Measurements from ENCODE around the gene RAB3D.

RAB3D gene

DNA sequence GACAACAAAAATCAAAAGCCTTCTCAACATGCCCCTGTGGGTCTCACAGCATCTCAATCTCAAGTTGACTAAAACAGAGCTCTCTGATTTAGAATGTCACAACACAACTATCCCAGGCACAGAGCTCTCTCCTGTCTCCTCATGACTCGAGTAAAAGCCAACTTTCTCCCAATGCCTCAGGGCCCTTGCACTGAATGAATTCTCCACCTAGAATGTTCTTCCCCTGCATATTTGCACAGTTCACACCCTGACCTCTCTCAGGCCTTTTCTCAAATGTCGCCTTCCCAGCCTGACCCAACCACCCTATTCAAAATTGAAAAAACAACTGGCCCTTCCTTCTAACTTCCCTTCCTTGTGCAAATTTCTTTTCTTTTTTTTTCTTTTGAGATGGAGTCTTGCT is 31.3 kb upstream of the RAB3D start:
- DNase-seq (ENCODE audit: low spot score): no peak
- POLR2A ChIA-PET (ENCODE audit: low non-redundant PET): no interaction called here
- TF ChIP-seq CTCF (conservative IDR thresholded peaks at IDR 0.05; ENCODE audit: low read depth): no peak
- CTCF ChIA-PET: interaction anchor here (0.6 kb wide), 1 partner anchor 11 kb away, joined by 3 read pairs; no protein-coding TSS in a partner anchor
- H3K27ac ChIP-seq: no peak overlapping the region

DNA sequence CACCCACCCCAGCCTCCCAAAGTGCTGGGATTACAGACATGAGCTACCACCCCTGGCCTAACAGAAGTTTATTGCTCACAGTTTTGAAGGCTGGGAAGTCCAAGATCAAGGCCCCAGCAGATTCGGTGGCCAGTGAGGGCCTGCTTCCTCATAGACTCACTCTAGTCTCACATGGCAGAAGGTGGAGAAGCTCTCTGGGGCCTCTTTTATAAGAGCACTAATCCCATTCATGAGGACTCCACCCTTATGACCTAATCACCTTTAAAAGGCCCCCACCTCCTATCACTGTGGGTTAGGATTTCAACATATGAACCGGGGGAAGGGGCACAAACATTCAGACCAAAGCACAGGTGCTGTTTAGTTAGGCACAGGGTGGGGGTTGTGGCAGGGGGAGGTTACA is 28.1 kb upstream of the RAB3D start:
- DNase-seq (ENCODE audit: low spot score): no peak
- ChIA-PET CTCF (interaction anchor here (1.1 kb wide), 1 partner anchor 10 kb away, joined by 3 read pairs; no protein-coding TSS in a partner anchor), POLR2A (ENCODE audit: low non-redundant PET) (no interaction called here)
- 0 out of 2 replicates have a peak overlapping the region, but pooled peaks have one; percentile 9 for H3K27ac ChIP-seq
- TF ChIP-seq CTCF (conservative IDR thresholded peaks at IDR 0.05; ENCODE audit: low read depth): no peak

- ChIA-PET CTCF (no interaction called here), POLR2A (ENCODE audit: low non-redundant PET) (no interaction called here)
- no peak for TF ChIP-seq CTCF (conservative IDR thresholded peaks at IDR 0.05; ENCODE audit: low read depth)
- DNase-seq (ENCODE audit: low spot score): no peak
- H3K27ac ChIP-seq: 0 out of 2 replicates have a peak overlapping the region, but pooled peaks have one; percentile 2
Observed at GRCh38 chr19:11365557-11366117, 26.2 kb upstream of the RAB3D start.

GRCh38 chr19:11364935-11365334 is 25.5 kb upstream of the RAB3D start:
- DNase-seq (ENCODE audit: low spot score): no peak
- no peak overlapping the region for H3K27ac ChIP-seq
- CTCF ChIA-PET: interaction anchor here (0.6 kb wide), 1 partner anchor 695 kb away, joined by 3 read pairs; no protein-coding TSS in a partner anchor
- POLR2A ChIA-PET (ENCODE audit: low non-redundant PET): no interaction called here
- TF ChIP-seq CTCF (conservative IDR thresholded peaks at IDR 0.05; ENCODE audit: low read depth): no peak

DNA sequence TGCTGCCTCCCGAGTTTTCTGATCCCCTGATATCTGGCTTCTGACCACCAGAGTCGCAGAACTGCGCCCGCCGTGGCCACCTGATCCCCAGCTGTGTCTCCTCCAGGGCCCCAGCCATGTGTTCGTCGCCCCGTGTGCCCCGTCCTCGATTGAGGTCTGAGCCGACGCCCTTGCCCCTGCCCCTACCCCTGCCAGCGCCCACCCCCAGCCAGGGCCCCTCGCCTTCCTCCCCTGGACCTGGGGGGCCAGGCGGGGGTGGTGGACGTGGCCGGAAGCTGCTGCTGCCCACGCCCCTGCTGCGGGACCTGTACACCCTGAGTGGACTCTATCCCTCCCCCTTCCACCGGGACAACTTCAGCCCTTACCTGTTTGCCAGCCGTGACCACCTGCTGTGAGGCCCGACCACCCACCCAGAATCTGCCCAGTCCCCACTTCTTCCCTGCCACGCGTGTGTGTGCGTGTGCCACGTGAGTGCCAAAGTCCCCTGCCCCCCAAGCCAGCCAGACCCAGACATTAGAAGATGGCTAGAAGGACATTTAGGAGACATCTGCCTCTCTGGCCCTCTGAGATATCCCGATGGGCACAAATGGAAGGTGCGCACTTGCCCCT is 24.9 kb upstream of the RAB3D start:
- no peak overlapping the region for H3K27ac ChIP-seq
- no peak for DNase-seq (ENCODE audit: low spot score)
- CTCF ChIA-PET: interaction anchor here (0.6 kb wide), 1 partner anchor 695 kb away, joined by 3 read pairs; no protein-coding TSS in a partner anchor
- POLR2A ChIA-PET (ENCODE audit: low non-redundant PET): no interaction called here
- no peak for TF ChIP-seq CTCF (conservative IDR thresholded peaks at IDR 0.05; ENCODE audit: low read depth)

DNA sequence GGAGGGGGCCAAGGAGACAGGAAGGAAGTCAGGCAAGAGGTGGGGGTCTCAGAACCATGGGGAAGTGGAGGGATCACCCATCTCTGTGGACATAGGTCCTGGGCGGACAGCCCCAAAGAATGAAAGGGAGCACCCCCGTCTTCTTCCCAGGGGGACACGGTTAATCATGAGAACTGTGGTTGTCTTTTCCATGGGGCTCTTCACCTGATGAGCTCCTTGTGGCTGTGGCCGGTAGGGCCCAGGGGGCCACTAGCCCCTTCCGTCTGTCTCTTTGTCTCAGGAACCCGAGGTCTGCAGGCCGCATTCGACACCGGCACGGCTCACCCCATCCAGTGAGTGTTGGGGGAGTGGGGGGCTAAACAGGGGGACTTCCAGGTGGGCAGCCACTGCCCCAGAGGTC is 24.4 kb upstream of the RAB3D start:
- H3K27ac ChIP-seq: no peak overlapping the region
- POLR2A ChIA-PET (ENCODE audit: low non-redundant PET): no interaction called here
- DNase-seq (ENCODE audit: low spot score): no peak
- CTCF ChIA-PET: no interaction called here
- TF ChIP-seq CTCF (conservative IDR thresholded peaks at IDR 0.05; ENCODE audit: low read depth): no peak

Data from RWPE1 (cell line).